Measurements from ENCODE around the gene TOX2.

GRCh38 chr20:44018942-44019637 is 104.4 kb downstream of the TOX2 start:
- no peak for TF ChIP-seq POLR2A (IDR thresholded peaks at IDR 0.05; ENCODE audit: low read depth, low read length)
- no peak for TF ChIP-seq TAF1 (IDR thresholded peaks at IDR 0.05; ENCODE audit: borderline replicate concordance, low read depth, low read length)

Measured in GM12892 (cell line).